ENCODE results near the gene KIF25. TPM values are rescaled to one million over a fixed set of nuclear protein-coding genes. Genes with fewer than 3 reads are reported as not detected.

KIF25 gene
- total and polyA plus RNA-seq, 11 donors: 0.11 to 0.29 (median 0.16) TPM; not detected in 5

DNA sequence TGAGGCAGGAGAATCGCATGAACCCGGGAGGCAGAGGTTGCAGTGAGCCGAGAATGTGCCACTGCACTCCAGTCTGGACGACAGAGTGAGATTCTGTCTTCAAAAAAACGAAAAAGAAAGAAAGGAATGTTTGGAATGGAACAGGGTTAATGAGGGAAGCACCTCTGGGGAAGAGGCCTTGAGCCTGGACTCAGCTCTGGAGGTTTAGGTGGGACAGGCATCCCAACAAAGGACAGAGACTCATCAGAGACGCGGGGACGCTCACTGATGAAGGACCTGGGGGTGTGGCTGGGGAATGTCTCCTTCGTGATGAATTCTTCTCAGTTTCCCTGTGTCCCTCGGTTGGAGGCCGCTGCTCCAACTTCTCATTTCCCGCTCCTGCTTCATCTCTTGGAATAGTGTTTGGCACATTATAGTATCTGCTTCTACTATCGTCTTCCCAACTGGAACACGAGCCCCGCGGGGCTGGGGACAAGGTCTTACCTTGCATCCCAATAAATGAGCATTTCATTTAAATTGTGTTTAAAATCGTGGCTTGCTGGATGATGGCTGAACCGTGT lies 27.6 kb downstream of the KIF25 start:
- H3K4me3 ChIP-seq: no peak overlapping the region
- no peaks in the 10 kb centered on the region for H3K27me3 ChIP-seq
- no peak for ATAC-seq
- no peaks in the 10 kb centered on the region for H3K36me3 ChIP-seq
- no peak for DNase-seq
- TF ChIP-seq, protein P1, sequence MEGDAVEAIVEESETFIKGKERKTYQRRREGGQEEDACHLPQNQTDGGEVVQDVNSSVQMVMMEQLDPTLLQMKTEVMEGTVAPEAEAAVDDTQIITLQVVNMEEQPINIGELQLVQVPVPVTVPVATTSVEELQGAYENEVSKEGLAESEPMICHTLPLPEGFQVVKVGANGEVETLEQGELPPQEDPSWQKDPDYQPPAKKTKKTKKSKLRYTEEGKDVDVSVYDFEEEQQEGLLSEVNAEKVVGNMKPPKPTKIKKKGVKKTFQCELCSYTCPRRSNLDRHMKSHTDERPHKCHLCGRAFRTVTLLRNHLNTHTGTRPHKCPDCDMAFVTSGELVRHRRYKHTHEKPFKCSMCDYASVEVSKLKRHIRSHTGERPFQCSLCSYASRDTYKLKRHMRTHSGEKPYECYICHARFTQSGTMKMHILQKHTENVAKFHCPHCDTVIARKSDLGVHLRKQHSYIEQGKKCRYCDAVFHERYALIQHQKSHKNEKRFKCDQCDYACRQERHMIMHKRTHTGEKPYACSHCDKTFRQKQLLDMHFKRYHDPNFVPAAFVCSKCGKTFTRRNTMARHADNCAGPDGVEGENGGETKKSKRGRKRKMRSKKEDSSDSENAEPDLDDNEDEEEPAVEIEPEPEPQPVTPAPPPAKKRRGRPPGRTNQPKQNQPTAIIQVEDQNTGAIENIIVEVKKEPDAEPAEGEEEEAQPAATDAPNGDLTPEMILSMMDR (IDR thresholded peaks at IDR 0.05): no peak
- TF ChIP-seq POLR2A (IDR thresholded peaks at IDR 0.05): no peak
- WGBS, 4 donors: 90 to 93% (median 91%) methylated on average over 18 of the region's 18 CpGs
- no peak overlapping the region for H3K27ac ChIP-seq
- H3K4me1 ChIP-seq: peaks cover 0 to 5% (median 1%) of the 10 kb centered on the region in 12 donors
- no peaks in the 10 kb centered on the region for H3K9me3 ChIP-seq
- intact Hi-C loops (cut with DNase I): no loop called here

GRCh38 chr6:168025831-168026710 lies 28.6 kb downstream of the KIF25 start:
- WGBS, 4 donors: 90 to 96% (median 91%) methylated on average over 20 of the region's 20 CpGs
- no peaks in the 10 kb centered on the region for H3K9me3 ChIP-seq
- H3K36me3 ChIP-seq: no peaks in the 10 kb centered on the region
- H3K4me3 ChIP-seq: no peak overlapping the region
- H3K4me1 ChIP-seq: peaks cover 0 to 14% (median 8%) of the 10 kb centered on the region in 12 donors
- ATAC-seq (no peak), DNase-seq (peak in 1 of 5 donors; percentile 7)
- TF ChIP-seq, protein P1 (IDR thresholded peaks at IDR 0.05): no peak
- no peak for TF ChIP-seq POLR2A (IDR thresholded peaks at IDR 0.05)
- no peaks in the 10 kb centered on the region for H3K27me3 ChIP-seq
- intact Hi-C loops (cut with DNase I): no loop called here
- H3K27ac ChIP-seq: no peak overlapping the region

GRCh38 chr6:168026925-168027324 lies 29.5 kb downstream of the KIF25 start:
- Histone ChIP-seq H3K9me3 (no peaks in the 10 kb centered on the region), H3K27me3 (no peaks in the 10 kb centered on the region), H3K4me1 (peaks cover 0 to 23% (median 16%) of the 10 kb centered on the region in 12 donors), H3K27ac (no peak overlapping the region), H3K4me3 (no peak overlapping the region), H3K36me3 (no peaks in the 10 kb centered on the region)
- 92 to 97% (median 95%) methylated on average over 9 of the region's 9 CpGs for WGBS, 4 donors
- TF ChIP-seq POLR2A (IDR thresholded peaks at IDR 0.05): no peak
- TF ChIP-seq, protein P1 (IDR thresholded peaks at IDR 0.05): no peak
- intact Hi-C loops (cut with DNase I): no loop called here
- DNase-seq (peak in 2 of 5 donors; percentile 2 to 11), ATAC-seq (no peak)

- 89 to 96% (median 94%) methylated on average over 16 of the region's 16 CpGs for WGBS, 4 donors
- no peak for ATAC-seq
- H3K4me3 ChIP-seq: no peak overlapping the region
- H3K27me3 ChIP-seq: no peaks in the 10 kb centered on the region
- H3K9me3 ChIP-seq: no peaks in the 10 kb centered on the region
- intact Hi-C loops (cut with DNase I): no loop called here
- no peak overlapping the region for H3K27ac ChIP-seq
- H3K36me3 ChIP-seq: no peaks in the 10 kb centered on the region
- peaks cover 0 to 29% (median 22%) of the 10 kb centered on the region in 12 donors for H3K4me1 ChIP-seq
- DNase-seq: peak in 2 of 5 donors; percentile 4 to 10
- TF ChIP-seq, protein P1 (IDR thresholded peaks at IDR 0.05): no peak
- TF ChIP-seq POLR2A (IDR thresholded peaks at IDR 0.05): no peak
These were observed 30.1 kb downstream of the KIF25 start for GRCh38 chr6:168027521-168027920.

Measured in heart left ventricle (tissue), 16 donors.